Heart left ventricle (tissue), 13 donors: Measurements from ENCODE around the gene WIPF1.

ENCODE experiments used
- CTCF ChIP-seq, 12 donors: fragments of 200-600 bp; sonication (generic) in 4 of 12; IDR thresholded peaks; one replicate each; pipeline versions ENCODE4 v1.5.0 to v1.8.0; 2018 to 2022; ENCODE audit warnings: antibody characterized with exemption in 12 of 12, mild to moderate bottlenecking in 5 of 12
- POLR2A ChIP-seq, 2 donors: fragments of 450-650 bp; IDR thresholded peaks; one replicate each; pipeline ENCODE4 v1.6.1; 2017; ENCODE audit warnings: antibody characterized with exemption in 2 of 2, mild to moderate bottlenecking in 2 of 2, moderate library complexity in 2 of 2
- donor health status: ischemic (EF 13 %, LVEDD 7.1; RV severe dilation, severe dysfunction).
- donor health status: DM: no; HTN: yes; CAD: no.
- donor health status: DM: no; HTN: no; CAD: no.
- donor health status: ischemic (EF 25% LVEDD 6.9; RV normal size, moderate dysfunction).
- donor health status: ischemic (EF 25% LVEDD 5.7; RV mildly dilated, moderate dysfunction).
- donor health status: ischemic (EF 35%, LVEDD 5.7; RV mildly dilated, moderate dysfunction).
- donor health status: nonischemic (EF 11% LVEDD 7.7; RV severe dilation, severe dysfunction).
- donor health status: DM: yes; HTN: yes; CAD: no.
- donor health status: PGD.
- donor health status: ischemic (EF 29% LVEDD 5.4; RV normal size, mild dysfunction).
- donor health status: nonischemic (EF 23%, LVEDD 6.1; RV moderate dilation, normal function).

- no peak for TF ChIP-seq POLR2A (IDR thresholded peaks at IDR 0.05)
- no peak for TF ChIP-seq CTCF (IDR thresholded peaks at IDR 0.05)
Observed at GRCh38 chr2:174593041-174593440, 4.6 kb downstream of the WIPF1 start.
